HG03439 (cell line): Measurements from ENCODE around the gene ZNF582.
"Not testable (repeated sequence)": the region's sequence is repeated elsewhere in the genome, so short reads cannot be mapped to it uniquely, and the experiment has no call there.

ENCODE experiments used
- ATAC-seq: cut with Tn5 transposase; IDR thresholded peaks from one replicate; pipeline ENCODE4 v1.9.1; 2021; ENCODE audit warnings: mild to moderate bottlenecking, moderate library complexity; ENCODE audit not compliant: unreplicated experiment

The ZNF582 gene

GRCh38 chr19:56355517-56355916, 37.8 kb downstream of the ZNF582 start:
- no peak for ATAC-seq

- no peak for ATAC-seq
Measured at GRCh38 chr19:56351208-56351607, 42.1 kb downstream of the ZNF582 start.

- ATAC-seq = no peak
Measured at GRCh38 chr19:56350416-56351045, 42.8 kb downstream of the ZNF582 start.

- no peak for ATAC-seq
Measured at GRCh38 chr19:56348289-56348877, 45.0 kb downstream of the ZNF582 start.

DNA sequence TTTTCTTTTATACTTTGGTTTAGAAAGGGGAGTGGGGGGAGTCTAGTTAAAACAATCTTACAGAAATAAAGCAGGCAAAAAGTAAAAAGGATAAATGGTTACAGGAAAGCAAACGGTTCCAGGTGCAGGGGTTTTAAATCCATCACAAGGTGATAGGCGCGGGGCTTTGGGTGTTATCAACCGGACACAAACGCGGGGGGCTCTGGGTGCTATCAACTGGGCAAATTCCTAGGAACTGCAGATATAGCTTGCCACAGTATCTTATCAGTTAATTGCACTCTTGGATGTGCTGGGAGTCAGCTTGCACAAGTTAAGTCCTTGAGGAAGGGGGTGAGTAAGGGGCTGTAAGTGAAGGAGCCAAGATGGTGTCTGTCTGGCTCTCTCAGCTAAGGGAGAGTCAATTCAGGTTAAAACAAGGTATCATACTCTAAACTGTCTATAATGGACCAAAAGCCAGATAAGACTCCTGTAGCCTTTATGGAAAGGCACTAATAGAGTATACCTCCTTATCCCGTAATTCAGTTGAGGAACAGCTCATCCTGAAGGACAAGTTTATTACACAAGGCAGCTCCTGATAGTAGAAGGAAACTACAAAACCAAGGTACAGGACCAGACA, 46.1 kb downstream of the ZNF582 start:
- ATAC-seq = no peak

GRCh38 chr19:56341948-56342347, 51.4 kb downstream of the ZNF582 start:
- no peak for ATAC-seq

DNA sequence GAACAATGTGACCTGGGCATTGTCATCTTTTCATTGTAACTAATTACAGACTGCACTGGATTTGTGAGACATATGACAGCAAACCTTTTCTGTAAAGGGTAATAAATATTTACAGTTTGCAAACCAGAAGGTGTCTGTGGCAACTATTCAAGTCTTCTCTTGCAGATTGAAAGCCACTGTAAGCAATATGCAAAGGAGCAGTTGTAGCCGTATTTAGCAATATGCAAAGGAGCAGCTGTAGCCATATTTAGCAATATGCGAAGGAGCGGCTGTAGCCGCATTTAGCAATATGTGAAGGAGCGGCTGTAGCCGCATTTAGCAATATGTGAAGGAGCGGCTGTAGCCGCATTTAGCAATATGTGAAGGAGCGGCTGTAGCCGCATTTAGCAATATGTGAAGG, 54.3 kb downstream of the ZNF582 start:
- not testable (repeated sequence) for ATAC-seq

- not testable (repeated sequence) for ATAC-seq
Measured at GRCh38 chr19:56337077-56337476, 56.3 kb downstream of the ZNF582 start.

GRCh38 chr19:56335371-56335770, 58.0 kb downstream of the ZNF582 start:
- ATAC-seq = not testable (repeated sequence)

GRCh38 chr19:56333506-56333905, 59.8 kb downstream of the ZNF582 start:
- ATAC-seq = no peak
